ENCODE results near the gene ASAP2. TPM values are rescaled to one million over a fixed set of nuclear protein-coding genes. Genes with fewer than 3 reads are reported as not detected.

Gene ASAP2
- total and polyA plus RNA-seq, 9 of the 15 experiments (the other 6 are each of a cell fraction or from before 2014, with no cell fraction given) = 0.06 to 4.3 (median 3.1) TPM

- Histone ChIP-seq H3K4me1 (replicated peaks in 1 of 2; ENCODE audit: control insufficient read depth in 2 of 2, insufficient read depth in 2 of 2, low read length in 2 of 2) (peaks cover 0 to 4% of the 10 kb centered on the region in 2 experiments; a peak in 2 of 5 replicates), H3K27ac (ENCODE audit: extremely low read depth, low read depth, low read length) (no peak overlapping the region), H3K4me2 (ENCODE audit: insufficient read depth, low read length) (no peak overlapping the region), H3K79me2 (ENCODE audit: control insufficient read depth, insufficient read depth, low read length) (no peaks in the 10 kb centered on the region), H2AFZ (ENCODE audit: low read depth, low read length) (no peak overlapping the region), H3K9ac (ENCODE audit: insufficient read depth in 1 of 2, low read depth in 2 of 2, low read length in 2 of 2) (no peak overlapping the region), H3K9me3 (replicated peaks; ENCODE audit: control insufficient read depth, insufficient read depth, low read depth, low read length) (no peaks in the 10 kb centered on the region), H4K20me1 (replicated peaks; ENCODE audit: control insufficient read depth, insufficient read depth, low read length) (peaks cover 4% of the 10 kb centered on the region; the same call in 1 of the 2 replicates), H3K9me1 (ENCODE audit: control insufficient read depth, insufficient read depth, low read length) (no peaks in the 10 kb centered on the region), H3K4me3 (no peak overlapping the region), H3K27me3 (ENCODE audit: control insufficient read depth in 2 of 2, insufficient read depth in 2 of 2, low read length in 2 of 2) (peaks cover 19 to 69% of the 10 kb centered on the region in 2 experiments), H3K36me3 (ENCODE audit: control insufficient read depth, insufficient read depth, low read length) (no peaks in the 10 kb centered on the region)
- WGBS (ENCODE audit: insufficient coverage, low coverage, missing lambda C conversion rate) = 17% methylated on average over 4 of the region's 4 CpGs
- in situ Hi-C loops (cut with MboI) = no loop called here
- ChIA-PET CTCF (ENCODE audit: low intra/inter-chr PET ratio) (no interaction called here), POLR2A (no interaction called here)
- ATAC-seq (no peak), DNase-seq (ENCODE audit: extremely low read depth in 1 of 4, low spot score in 3 of 4) (no peak), FAIRE-seq (no peak)
- BruUV-seq (replicated peaks) = no TSS peak
- intact Hi-C loops (cut with micrococcal nuclease) = no loop called here
- TF ChIP-seq ZNF445 (CRISPR knock-in tag; IDR thresholded peaks at IDR 0.05; ENCODE audit: low read depth) (no peak), ZNF449 (CRISPR knock-in tag; IDR thresholded peaks at IDR 0.05) (no peak), ZBTB40 (IDR thresholded peaks at IDR 0.05) (no peak), ZBTB40 (CRISPR knock-in tag; IDR thresholded peaks at IDR 0.05) (no peak), ARID4B (CRISPR knock-in tag; IDR thresholded peaks at IDR 0.05) (no peak), RB1 (IDR thresholded peaks at IDR 0.05; ENCODE audit: low read depth) (no peak), FOXM1 (IDR thresholded peaks at IDR 0.05; ENCODE audit: low read depth) (no peak), FOXM1 (CRISPR knock-in tag; IDR thresholded peaks at IDR 0.05; ENCODE audit: low read depth) (no peak)
Measured at GRCh38 chr2:9292426-9292825, 85.8 kb downstream of the ASAP2 start.
